ENCODE results near the gene JMJD8.

DNA sequence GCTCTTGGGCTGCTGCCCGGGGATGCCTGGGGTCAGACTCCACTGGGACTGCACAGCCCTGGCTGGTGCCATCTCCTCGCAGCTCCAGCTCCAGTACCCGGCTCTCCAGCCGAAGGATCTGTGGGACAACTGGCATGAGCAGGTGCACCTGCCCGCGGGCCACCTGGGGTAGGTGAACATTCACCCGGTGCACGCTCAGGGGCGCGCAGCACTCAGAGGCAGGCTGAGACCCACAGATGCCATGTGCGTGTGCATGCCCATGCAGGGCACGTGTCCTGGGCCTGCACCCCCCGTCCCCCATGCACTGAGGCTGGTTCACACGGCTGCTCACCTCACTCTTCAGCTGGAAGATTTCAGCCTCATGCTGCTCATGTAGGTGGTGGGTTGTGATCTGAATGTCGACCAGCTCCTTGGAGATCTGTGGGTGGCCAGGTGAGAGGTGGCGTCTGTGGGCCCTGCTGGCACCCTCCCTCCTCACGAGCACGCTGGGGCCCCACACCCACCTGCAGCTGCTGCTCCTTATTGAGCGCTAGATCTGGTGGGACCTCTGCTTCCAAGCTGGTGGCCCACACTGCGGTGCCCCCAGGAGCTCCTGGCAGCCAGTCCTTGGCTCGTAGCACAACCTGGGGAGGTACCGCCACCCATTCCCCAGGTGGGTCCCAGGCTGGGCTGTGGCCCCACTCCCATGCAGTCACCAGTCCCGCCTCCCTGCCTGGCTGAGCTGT lies 41.5 kb upstream of the JMJD8 start:
- TF ChIP-seq, protein P1, sequence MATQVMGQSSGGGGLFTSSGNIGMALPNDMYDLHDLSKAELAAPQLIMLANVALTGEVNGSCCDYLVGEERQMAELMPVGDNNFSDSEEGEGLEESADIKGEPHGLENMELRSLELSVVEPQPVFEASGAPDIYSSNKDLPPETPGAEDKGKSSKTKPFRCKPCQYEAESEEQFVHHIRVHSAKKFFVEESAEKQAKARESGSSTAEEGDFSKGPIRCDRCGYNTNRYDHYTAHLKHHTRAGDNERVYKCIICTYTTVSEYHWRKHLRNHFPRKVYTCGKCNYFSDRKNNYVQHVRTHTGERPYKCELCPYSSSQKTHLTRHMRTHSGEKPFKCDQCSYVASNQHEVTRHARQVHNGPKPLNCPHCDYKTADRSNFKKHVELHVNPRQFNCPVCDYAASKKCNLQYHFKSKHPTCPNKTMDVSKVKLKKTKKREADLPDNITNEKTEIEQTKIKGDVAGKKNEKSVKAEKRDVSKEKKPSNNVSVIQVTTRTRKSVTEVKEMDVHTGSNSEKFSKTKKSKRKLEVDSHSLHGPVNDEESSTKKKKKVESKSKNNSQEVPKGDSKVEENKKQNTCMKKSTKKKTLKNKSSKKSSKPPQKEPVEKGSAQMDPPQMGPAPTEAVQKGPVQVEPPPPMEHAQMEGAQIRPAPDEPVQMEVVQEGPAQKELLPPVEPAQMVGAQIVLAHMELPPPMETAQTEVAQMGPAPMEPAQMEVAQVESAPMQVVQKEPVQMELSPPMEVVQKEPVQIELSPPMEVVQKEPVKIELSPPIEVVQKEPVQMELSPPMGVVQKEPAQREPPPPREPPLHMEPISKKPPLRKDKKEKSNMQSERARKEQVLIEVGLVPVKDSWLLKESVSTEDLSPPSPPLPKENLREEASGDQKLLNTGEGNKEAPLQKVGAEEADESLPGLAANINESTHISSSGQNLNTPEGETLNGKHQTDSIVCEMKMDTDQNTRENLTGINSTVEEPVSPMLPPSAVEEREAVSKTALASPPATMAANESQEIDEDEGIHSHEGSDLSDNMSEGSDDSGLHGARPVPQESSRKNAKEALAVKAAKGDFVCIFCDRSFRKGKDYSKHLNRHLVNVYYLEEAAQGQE (IDR thresholded peaks at IDR 0.05; ENCODE audit: insufficient read depth in 1 of 2, low read depth in 2 of 2, low read length in 2 of 2): no peak
- no peak for TF ChIP-seq TAF1 (IDR thresholded peaks at IDR 0.05; ENCODE audit: borderline replicate concordance, insufficient read depth, low read length)
- no peak for TF ChIP-seq POLR2AphosphoS5 (IDR thresholded peaks at IDR 0.05; ENCODE audit: low read depth, low read length)

Measured in PFSK-1 (cell line).